ENCODE data around the gene HADHB.
A peak's percentile ranks its signal among the peaks of the same experiment; 100 is the strongest.

HADHB gene

GRCh38 chr2:26229595-26229994 lies 15.1 kb upstream of the HADHB start:
- Histone ChIP-seq H3K27me3 (replicated peaks in 2 of 5; ENCODE audit: control insufficient read depth in 4 of 5, insufficient read depth in 5 of 5, low read length in 4 of 5) (no peaks in the 10 kb centered on the region), H3K9me3 (ENCODE audit: control extremely low read depth in 1 of 5, control insufficient read depth in 4 of 5, insufficient read depth in 2 of 5, low read depth in 1 of 5, low read length in 4 of 5) (peaks cover 0 to 9% (median 2%) of the 10 kb centered on the region in 5 experiments), H3K4me3 (ENCODE audit: control insufficient read depth in 1 of 7, extremely low read depth in 1 of 7, insufficient read depth in 4 of 7, low read depth in 2 of 7, low read length in 6 of 7) (no peak overlapping the region), H3K27ac (ENCODE audit: insufficient read depth in 1 of 2, low read depth in 1 of 2, low read length in 2 of 2, poor library complexity in 1 of 2, severe bottlenecking in 2 of 2) (no peak overlapping the region), H3K36me3 (ENCODE audit: control insufficient read depth in 4 of 4, insufficient read depth in 4 of 4, low read length in 3 of 4) (peaks cover 38 to 88% (median 63%) of the 10 kb centered on the region in 4 experiments), H3K4me1 (ENCODE audit: control extremely low read depth in 1 of 4, control insufficient read depth in 4 of 4, insufficient read depth in 4 of 4, low read length in 3 of 4) (no peaks in the 10 kb centered on the region)
- DNase-seq = no peak
- ChIA-PET POLR2A (no interaction called here), CTCF (no interaction called here)
- WGBS (ENCODE audit: insufficient coverage) = 100% methylated on average over 3 of the region's 3 CpGs

- whole genome bisulfite sequencing (ENCODE audit: insufficient coverage) = no CpG with 5 or more reads among the region's 2 CpGs
- H3K36me3 ChIP-seq (ENCODE audit: control insufficient read depth in 4 of 4, insufficient read depth in 4 of 4, low read length in 3 of 4) = peaks cover 40 to 95% (median 68%) of the 10 kb centered on the region in 4 experiments
Observed at GRCh38 chr2:26230806-26231205, 13.9 kb upstream of the HADHB start.

GRCh38 chr2:26235089-26235488 lies 9.7 kb upstream of the HADHB start:
- Histone ChIP-seq H3K27ac (ENCODE audit: insufficient read depth in 1 of 2, low read depth in 1 of 2, low read length in 2 of 2, poor library complexity in 1 of 2, severe bottlenecking in 2 of 2) (no peak overlapping the region), H3K4me3 (ENCODE audit: control insufficient read depth in 1 of 7, extremely low read depth in 1 of 7, insufficient read depth in 4 of 7, low read depth in 2 of 7, low read length in 6 of 7) (no peak overlapping the region), H3K4me1 (ENCODE audit: control extremely low read depth in 1 of 4, control insufficient read depth in 4 of 4, insufficient read depth in 4 of 4, low read length in 3 of 4) (peaks cover 0 to 9% (median 2%) of the 10 kb centered on the region in 4 experiments), H3K9me3 (ENCODE audit: control extremely low read depth in 1 of 5, control insufficient read depth in 4 of 5, insufficient read depth in 2 of 5, low read depth in 1 of 5, low read length in 4 of 5) (peaks cover 0 to 4% (median 0%) of the 10 kb centered on the region in 5 experiments), H3K27me3 (replicated peaks in 2 of 5; ENCODE audit: control insufficient read depth in 4 of 5, insufficient read depth in 5 of 5, low read length in 4 of 5) (no peaks in the 10 kb centered on the region), H3K36me3 (ENCODE audit: control insufficient read depth in 4 of 4, insufficient read depth in 4 of 4, low read length in 3 of 4) (peaks cover 27 to 79% (median 58%) of the 10 kb centered on the region in 4 experiments)
- DNase-seq = peak; percentile 11 to 37 (median 31)
- POLR2A ChIA-PET = no interaction called here
- CTCF ChIA-PET = interaction anchor here (1.2 to 2.2 kb wide), 2 partner anchors 10 to 75 kb away, joined by 5 to 6 read pairs; partner anchors contain the start of genes HADHA and HADHB
- WGBS (ENCODE audit: insufficient coverage) = 98% methylated on average over 6 of the region's 9 CpGs

More at GRCh38 chr2:26230806-26231205, 13.9 kb upstream of the HADHB start:
- H3K27ac ChIP-seq (ENCODE audit: insufficient read depth in 1 of 2, low read depth in 1 of 2, low read length in 2 of 2, poor library complexity in 1 of 2, severe bottlenecking in 2 of 2) = no peak overlapping the region
- no peaks in the 10 kb centered on the region for H3K27me3 ChIP-seq (replicated peaks in 2 of 5; ENCODE audit: control insufficient read depth in 4 of 5, insufficient read depth in 5 of 5, low read length in 4 of 5)
- H3K9me3 ChIP-seq (ENCODE audit: control extremely low read depth in 1 of 5, control insufficient read depth in 4 of 5, insufficient read depth in 2 of 5, low read depth in 1 of 5, low read length in 4 of 5) = peaks cover 0 to 9% (median 6%) of the 10 kb centered on the region in 5 experiments
- no peak overlapping the region for H3K4me3 ChIP-seq (ENCODE audit: control insufficient read depth in 1 of 7, extremely low read depth in 1 of 7, insufficient read depth in 4 of 7, low read depth in 2 of 7, low read length in 6 of 7)
- H3K4me1 ChIP-seq (ENCODE audit: control extremely low read depth in 1 of 4, control insufficient read depth in 4 of 4, insufficient read depth in 4 of 4, low read length in 3 of 4) = no peaks in the 10 kb centered on the region
- no peak for DNase-seq
- CTCF ChIA-PET = interaction anchor here (0.9 kb wide), 1 partner anchor 99 kb away, joined by 3 read pairs; no protein-coding TSS in a partner anchor
- POLR2A ChIA-PET = no interaction called here

- Histone ChIP-seq H3K27ac (ENCODE audit: insufficient read depth in 1 of 2, low read depth in 1 of 2, low read length in 2 of 2, poor library complexity in 1 of 2, severe bottlenecking in 2 of 2) (no peak overlapping the region), H3K4me3 (ENCODE audit: control insufficient read depth in 1 of 7, extremely low read depth in 1 of 7, insufficient read depth in 4 of 7, low read depth in 2 of 7, low read length in 6 of 7) (no peak overlapping the region), H3K9me3 (ENCODE audit: control extremely low read depth in 1 of 5, control insufficient read depth in 4 of 5, insufficient read depth in 2 of 5, low read depth in 1 of 5, low read length in 4 of 5) (peaks cover 0 to 4% (median 0%) of the 10 kb centered on the region in 5 experiments), H3K4me1 (ENCODE audit: control extremely low read depth in 1 of 4, control insufficient read depth in 4 of 4, insufficient read depth in 4 of 4, low read length in 3 of 4) (peaks cover 2 to 17% (median 5%) of the 10 kb centered on the region in 4 experiments), H3K36me3 (ENCODE audit: control insufficient read depth in 4 of 4, insufficient read depth in 4 of 4, low read length in 3 of 4) (peaks cover 17 to 54% (median 42%) of the 10 kb centered on the region in 4 experiments), H3K27me3 (replicated peaks in 2 of 5; ENCODE audit: control insufficient read depth in 4 of 5, insufficient read depth in 5 of 5, low read length in 4 of 5) (no peaks in the 10 kb centered on the region)
- no CpG with 5 or more reads among the region's 1 CpG for WGBS (ENCODE audit: insufficient coverage)
- CTCF ChIA-PET = interaction anchor here (1.3 to 1.5 kb wide), 3 partner anchors 23 to 108 kb away, joined by 3 read pairs; partner anchors contain the start of gene SELENOI
- POLR2A ChIA-PET = no interaction called here
- no peak for DNase-seq
Observed at GRCh38 chr2:26237868-26238267, 6.9 kb upstream of the HADHB start.

- no peak for DNase-seq
- no peaks in the 10 kb centered on the region for H3K27me3 ChIP-seq (replicated peaks in 2 of 5; ENCODE audit: control insufficient read depth in 4 of 5, insufficient read depth in 5 of 5, low read length in 4 of 5)
- peaks cover 11 to 49% (median 36%) of the 10 kb centered on the region in 4 experiments for H3K36me3 ChIP-seq (ENCODE audit: control insufficient read depth in 4 of 4, insufficient read depth in 4 of 4, low read length in 3 of 4)
- H3K4me3 ChIP-seq (ENCODE audit: control insufficient read depth in 1 of 7, extremely low read depth in 1 of 7, insufficient read depth in 4 of 7, low read depth in 2 of 7, low read length in 6 of 7) = no peak overlapping the region
- ChIA-PET CTCF (interaction anchor here (1.3 to 1.5 kb wide), 3 partner anchors 23 to 107 kb away, joined by 3 read pairs; partner anchors contain the start of gene SELENOI), POLR2A (no interaction called here)
- H3K9me3 ChIP-seq (ENCODE audit: control extremely low read depth in 1 of 5, control insufficient read depth in 4 of 5, insufficient read depth in 2 of 5, low read depth in 1 of 5, low read length in 4 of 5) = peaks cover 0 to 4% (median 0%) of the 10 kb centered on the region in 5 experiments
- 83% methylated on average over 1 of the region's 4 CpGs for WGBS (ENCODE audit: insufficient coverage)
- H3K4me1 ChIP-seq (ENCODE audit: control extremely low read depth in 1 of 4, control insufficient read depth in 4 of 4, insufficient read depth in 4 of 4, low read length in 3 of 4) = peaks cover 7 to 23% (median 10%) of the 10 kb centered on the region in 4 experiments
- H3K27ac ChIP-seq (ENCODE audit: insufficient read depth in 1 of 2, low read depth in 1 of 2, low read length in 2 of 2, poor library complexity in 1 of 2, severe bottlenecking in 2 of 2) = no peak overlapping the region
Observed at GRCh38 chr2:26238311-26238958, 6.3 kb upstream of the HADHB start.

GRCh38 chr2:26241928-26242436 lies 2.8 kb upstream of the HADHB start:
- Histone ChIP-seq H3K36me3 (ENCODE audit: control insufficient read depth in 4 of 4, insufficient read depth in 4 of 4, low read length in 3 of 4) (peaks cover 2 to 17% (median 10%) of the 10 kb centered on the region in 4 experiments), H3K27ac (ENCODE audit: insufficient read depth in 1 of 2, low read depth in 1 of 2, low read length in 2 of 2, poor library complexity in 1 of 2, severe bottlenecking in 2 of 2) (peak overlapping the region in 1 of 2 experiments; percentile 99), H3K27me3 (replicated peaks in 2 of 5; ENCODE audit: control insufficient read depth in 4 of 5, insufficient read depth in 5 of 5, low read length in 4 of 5) (no peaks in the 10 kb centered on the region), H3K4me1 (ENCODE audit: control extremely low read depth in 1 of 4, control insufficient read depth in 4 of 4, insufficient read depth in 4 of 4, low read length in 3 of 4) (peaks cover 20 to 44% (median 28%) of the 10 kb centered on the region in 4 experiments), H3K4me3 (ENCODE audit: control insufficient read depth in 1 of 7, extremely low read depth in 1 of 7, insufficient read depth in 4 of 7, low read depth in 2 of 7, low read length in 6 of 7) (no peak overlapping the region), H3K9me3 (ENCODE audit: control extremely low read depth in 1 of 5, control insufficient read depth in 4 of 5, insufficient read depth in 2 of 5, low read depth in 1 of 5, low read length in 4 of 5) (no peaks in the 10 kb centered on the region)
- ChIA-PET CTCF (interaction anchor here (0.6 to 1.4 kb wide), 2 partner anchors 10 to 216 kb away, joined by 3 to 8 read pairs; no protein-coding TSS in a partner anchor), POLR2A (no interaction called here)
- no peak for DNase-seq
- WGBS (ENCODE audit: insufficient coverage) = 95% methylated on average over 3 of the region's 6 CpGs
